ENCODE results near the gene ZNF613. TPM values are rescaled to one million over a fixed set of nuclear protein-coding genes. Genes with fewer than 3 reads are reported as not detected.

The ZNF613 gene
- total and polyA plus RNA-seq, 2 experiments from 2014 or later: 13.8 to 18.1 TPM

DNA sequence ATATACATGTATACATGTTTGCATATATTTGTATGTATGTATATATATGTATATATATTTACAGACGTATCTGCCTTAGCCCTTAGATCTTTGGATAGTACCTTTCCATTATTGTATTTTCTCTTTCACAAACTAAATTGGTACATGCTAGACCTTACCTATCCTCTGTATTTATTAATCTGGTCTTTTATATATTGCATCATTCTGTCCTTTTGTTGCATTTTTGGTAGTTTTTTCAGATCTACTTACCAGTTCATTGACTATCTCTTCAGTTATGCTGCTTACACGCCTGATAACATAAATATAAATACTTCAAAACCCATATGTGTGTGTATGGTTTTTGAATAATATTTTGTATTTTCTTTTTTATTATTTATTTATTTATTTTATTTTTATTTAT lies 11.7 kb downstream of the ZNF613 start (continued):
- TF ChIP-seq, protein P1, sequence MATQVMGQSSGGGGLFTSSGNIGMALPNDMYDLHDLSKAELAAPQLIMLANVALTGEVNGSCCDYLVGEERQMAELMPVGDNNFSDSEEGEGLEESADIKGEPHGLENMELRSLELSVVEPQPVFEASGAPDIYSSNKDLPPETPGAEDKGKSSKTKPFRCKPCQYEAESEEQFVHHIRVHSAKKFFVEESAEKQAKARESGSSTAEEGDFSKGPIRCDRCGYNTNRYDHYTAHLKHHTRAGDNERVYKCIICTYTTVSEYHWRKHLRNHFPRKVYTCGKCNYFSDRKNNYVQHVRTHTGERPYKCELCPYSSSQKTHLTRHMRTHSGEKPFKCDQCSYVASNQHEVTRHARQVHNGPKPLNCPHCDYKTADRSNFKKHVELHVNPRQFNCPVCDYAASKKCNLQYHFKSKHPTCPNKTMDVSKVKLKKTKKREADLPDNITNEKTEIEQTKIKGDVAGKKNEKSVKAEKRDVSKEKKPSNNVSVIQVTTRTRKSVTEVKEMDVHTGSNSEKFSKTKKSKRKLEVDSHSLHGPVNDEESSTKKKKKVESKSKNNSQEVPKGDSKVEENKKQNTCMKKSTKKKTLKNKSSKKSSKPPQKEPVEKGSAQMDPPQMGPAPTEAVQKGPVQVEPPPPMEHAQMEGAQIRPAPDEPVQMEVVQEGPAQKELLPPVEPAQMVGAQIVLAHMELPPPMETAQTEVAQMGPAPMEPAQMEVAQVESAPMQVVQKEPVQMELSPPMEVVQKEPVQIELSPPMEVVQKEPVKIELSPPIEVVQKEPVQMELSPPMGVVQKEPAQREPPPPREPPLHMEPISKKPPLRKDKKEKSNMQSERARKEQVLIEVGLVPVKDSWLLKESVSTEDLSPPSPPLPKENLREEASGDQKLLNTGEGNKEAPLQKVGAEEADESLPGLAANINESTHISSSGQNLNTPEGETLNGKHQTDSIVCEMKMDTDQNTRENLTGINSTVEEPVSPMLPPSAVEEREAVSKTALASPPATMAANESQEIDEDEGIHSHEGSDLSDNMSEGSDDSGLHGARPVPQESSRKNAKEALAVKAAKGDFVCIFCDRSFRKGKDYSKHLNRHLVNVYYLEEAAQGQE (IDR thresholded peaks at IDR 0.05; ENCODE audit: unreplicated experiment): no peak
- TF ChIP-seq JUNB (IDR thresholded peaks at IDR 0.05; ENCODE audit: unreplicated experiment) (no peak), CREB1 (CRISPR knock-in tag; IDR thresholded peaks at IDR 0.05; ENCODE audit: low read depth) (no peak)
- TF ChIP-seq, protein P2, sequence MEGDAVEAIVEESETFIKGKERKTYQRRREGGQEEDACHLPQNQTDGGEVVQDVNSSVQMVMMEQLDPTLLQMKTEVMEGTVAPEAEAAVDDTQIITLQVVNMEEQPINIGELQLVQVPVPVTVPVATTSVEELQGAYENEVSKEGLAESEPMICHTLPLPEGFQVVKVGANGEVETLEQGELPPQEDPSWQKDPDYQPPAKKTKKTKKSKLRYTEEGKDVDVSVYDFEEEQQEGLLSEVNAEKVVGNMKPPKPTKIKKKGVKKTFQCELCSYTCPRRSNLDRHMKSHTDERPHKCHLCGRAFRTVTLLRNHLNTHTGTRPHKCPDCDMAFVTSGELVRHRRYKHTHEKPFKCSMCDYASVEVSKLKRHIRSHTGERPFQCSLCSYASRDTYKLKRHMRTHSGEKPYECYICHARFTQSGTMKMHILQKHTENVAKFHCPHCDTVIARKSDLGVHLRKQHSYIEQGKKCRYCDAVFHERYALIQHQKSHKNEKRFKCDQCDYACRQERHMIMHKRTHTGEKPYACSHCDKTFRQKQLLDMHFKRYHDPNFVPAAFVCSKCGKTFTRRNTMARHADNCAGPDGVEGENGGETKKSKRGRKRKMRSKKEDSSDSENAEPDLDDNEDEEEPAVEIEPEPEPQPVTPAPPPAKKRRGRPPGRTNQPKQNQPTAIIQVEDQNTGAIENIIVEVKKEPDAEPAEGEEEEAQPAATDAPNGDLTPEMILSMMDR (conservative IDR thresholded peaks at IDR 0.05; ENCODE audit: low read depth in 2 of 2): no peak

DNA sequence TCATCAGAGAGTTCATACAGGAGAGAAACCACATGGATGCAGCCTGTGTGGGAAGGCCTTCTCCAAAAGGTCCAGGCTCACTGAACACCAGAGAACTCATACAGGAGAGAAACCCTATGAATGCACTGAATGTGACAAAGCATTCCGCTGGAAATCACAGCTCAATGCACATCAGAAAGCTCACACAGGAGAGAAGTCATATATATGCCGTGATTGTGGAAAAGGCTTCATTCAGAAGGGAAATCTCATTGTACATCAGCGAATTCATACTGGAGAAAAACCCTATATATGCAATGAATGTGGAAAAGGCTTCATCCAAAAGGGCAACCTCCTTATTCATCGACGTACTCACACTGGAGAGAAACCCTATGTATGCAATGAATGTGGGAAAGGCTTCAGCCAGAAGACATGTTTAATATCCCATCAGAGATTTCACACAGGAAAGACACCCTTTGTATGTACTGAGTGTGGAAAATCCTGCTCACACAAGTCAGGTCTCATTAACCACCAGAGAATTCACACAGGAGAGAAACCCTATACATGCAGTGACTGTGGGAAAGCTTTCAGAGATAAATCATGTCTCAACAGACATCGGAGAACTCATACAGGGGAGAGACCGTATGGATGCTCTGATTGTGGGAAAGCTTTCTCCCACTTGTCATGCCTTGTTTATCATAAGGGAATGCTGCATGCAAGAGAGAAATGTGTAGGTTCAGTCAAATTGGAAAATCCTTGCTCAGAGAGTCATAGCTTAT lies 17.7 kb downstream of the ZNF613 start:
- Mint-ChIP-seq H3K36me3 (ENCODE audit: low read depth) (peaks cover 98% of the 10 kb centered on the region), H3K4me1 (no peaks in the 10 kb centered on the region), H3K27me3 (ENCODE audit: insufficient read depth, low read depth, poor library complexity) (peaks cover 8% of the 10 kb centered on the region), H3K9me3 (peaks cover 98% of the 10 kb centered on the region), H3K27ac (no peak overlapping the region), H3K4me3 (no peak overlapping the region)
- Histone ChIP-seq H3F3A (replicated peaks; ENCODE audit: low read depth) (0 out of 2 replicates have a peak, but pooled peaks cover 3% of the 10 kb centered on the region), H3K36me3 (ENCODE audit: insufficient read depth) (peaks cover 70% of the 10 kb centered on the region), H3K4me3 (peak overlapping the region; percentile 26), H4K20me1 (replicated peaks; ENCODE audit: insufficient read depth) (no peaks in the 10 kb centered on the region), H3K4me1 (ENCODE audit: insufficient read depth) (no peaks in the 10 kb centered on the region), H3K27me3 (ENCODE audit: insufficient read depth) (0 out of 2 replicates have a peak, but pooled peaks cover 4% of the 10 kb centered on the region), H3K79me2 (replicated peaks; ENCODE audit: insufficient read depth) (no peaks in the 10 kb centered on the region; the same call in 1 of the 2 replicates), H2AFZ (no peak overlapping the region), H3K27ac (ENCODE audit: low read depth) (no peak overlapping the region), H3K9me2 (ENCODE audit: insufficient read depth) (0 out of 2 replicates have a peak, but pooled peaks cover 6% of the 10 kb centered on the region), H3K4me2 (no peak overlapping the region)
- DNase-seq (ENCODE audit: low spot score) (peak; percentile 24), ATAC-seq (no peak)
- TF ChIP-seq NANOG (IDR thresholded peaks at IDR 0.05; ENCODE audit: borderline replicate concordance): no peak
- no peak for TF ChIP-seq JUNB (IDR thresholded peaks at IDR 0.05; ENCODE audit: unreplicated experiment)
- no peak for TF ChIP-seq ZNF114 (CRISPR knock-in tag; IDR thresholded peaks at IDR 0.05)
- TF ChIP-seq, protein P2 (conservative IDR thresholded peaks at IDR 0.05; ENCODE audit: low read depth in 2 of 2): no peak
- TF ChIP-seq POLR2AphosphoS5 (IDR thresholded peaks at IDR 0.05; ENCODE audit: low read depth): no peak
- TF ChIP-seq, protein P1 (IDR thresholded peaks at IDR 0.05; ENCODE audit: unreplicated experiment): no peak
- TF ChIP-seq, protein P3, sequence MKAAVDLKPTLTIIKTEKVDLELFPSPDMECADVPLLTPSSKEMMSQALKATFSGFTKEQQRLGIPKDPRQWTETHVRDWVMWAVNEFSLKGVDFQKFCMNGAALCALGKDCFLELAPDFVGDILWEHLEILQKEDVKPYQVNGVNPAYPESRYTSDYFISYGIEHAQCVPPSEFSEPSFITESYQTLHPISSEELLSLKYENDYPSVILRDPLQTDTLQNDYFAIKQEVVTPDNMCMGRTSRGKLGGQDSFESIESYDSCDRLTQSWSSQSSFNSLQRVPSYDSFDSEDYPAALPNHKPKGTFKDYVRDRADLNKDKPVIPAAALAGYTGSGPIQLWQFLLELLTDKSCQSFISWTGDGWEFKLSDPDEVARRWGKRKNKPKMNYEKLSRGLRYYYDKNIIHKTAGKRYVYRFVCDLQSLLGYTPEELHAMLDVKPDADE (IDR thresholded peaks at IDR 0.05): no peak
- TF ChIP-seq EZH2 (IDR thresholded peaks at IDR 0.05; ENCODE audit: low read depth, unreplicated experiment): no peak
